NCI-H2196 treated with DMSO at 0.1 percent for 48 hours (cell line): ENCODE data around the gene MMD2.
A peak's percentile ranks its signal among the peaks of the same experiment; 100 is the strongest.
"Not testable (repeated sequence)": the region's sequence is repeated elsewhere in the genome, so short reads cannot be mapped to it uniquely, and the experiment has no call there.

ENCODE experiments used
- DNase-seq: peaks from one replicate; lab custom pipeline; 2025; ENCODE audit not compliant: unreplicated experiment; lab: John Stamatoyannopoulos, UW

Gene MMD2, protein sequence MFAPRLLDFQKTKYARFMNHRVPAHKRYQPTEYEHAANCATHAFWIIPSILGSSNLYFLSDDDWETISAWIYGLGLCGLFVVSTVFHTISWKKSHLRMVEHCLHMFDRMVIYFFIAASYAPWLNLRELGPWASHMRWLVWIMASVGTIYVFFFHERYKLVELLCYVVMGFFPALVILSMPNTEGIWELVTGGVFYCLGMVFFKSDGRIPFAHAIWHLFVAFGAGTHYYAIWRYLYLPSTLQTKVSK

DNA sequence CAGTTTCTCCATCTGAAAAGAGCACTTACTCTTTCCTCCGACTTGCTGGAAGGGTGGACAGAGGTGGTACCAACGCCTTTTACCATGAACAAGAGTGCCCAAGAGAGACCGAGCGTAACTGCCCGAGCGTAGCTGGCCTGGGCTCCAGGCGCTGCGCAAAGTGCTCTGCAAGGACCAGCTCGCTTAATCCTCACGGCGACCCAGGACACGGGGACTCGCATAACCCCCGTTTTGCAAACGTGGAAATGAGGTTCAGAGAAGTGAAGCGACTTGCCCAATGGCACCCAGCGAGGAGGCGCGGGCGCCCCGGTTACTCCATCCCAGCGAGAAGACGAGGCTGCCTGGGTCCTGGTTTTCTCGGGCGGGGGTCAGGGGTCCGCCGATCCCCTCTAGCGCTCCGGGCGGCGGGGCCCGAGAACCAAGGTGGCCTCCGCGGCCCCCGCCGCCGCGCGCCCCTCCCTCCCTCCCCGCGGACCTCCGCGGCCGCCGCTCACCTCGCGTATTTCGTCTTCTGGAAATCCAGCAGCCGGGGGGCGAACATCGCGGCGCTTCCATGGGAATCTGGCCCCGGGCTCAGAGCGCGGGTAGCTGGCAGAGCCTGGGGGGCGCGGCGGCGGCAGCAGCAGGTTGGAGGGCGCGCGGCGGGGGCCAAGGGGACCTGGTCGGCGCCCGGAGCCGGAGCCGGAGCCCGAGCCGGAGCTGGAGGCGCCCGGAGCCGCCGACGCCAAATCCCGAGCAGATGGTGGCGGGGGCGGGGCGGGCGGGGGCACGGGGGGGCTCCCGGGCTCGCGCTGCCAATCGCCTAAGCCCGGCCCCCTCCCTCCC, at the start of gene MMD2:
TSS of gene MMD2 (minus strand) at position 711 of the 825 bp plus-strand sequence. CDS start at position 541, 170 bp downstream.
- DNase-seq, result no peak

DNA sequence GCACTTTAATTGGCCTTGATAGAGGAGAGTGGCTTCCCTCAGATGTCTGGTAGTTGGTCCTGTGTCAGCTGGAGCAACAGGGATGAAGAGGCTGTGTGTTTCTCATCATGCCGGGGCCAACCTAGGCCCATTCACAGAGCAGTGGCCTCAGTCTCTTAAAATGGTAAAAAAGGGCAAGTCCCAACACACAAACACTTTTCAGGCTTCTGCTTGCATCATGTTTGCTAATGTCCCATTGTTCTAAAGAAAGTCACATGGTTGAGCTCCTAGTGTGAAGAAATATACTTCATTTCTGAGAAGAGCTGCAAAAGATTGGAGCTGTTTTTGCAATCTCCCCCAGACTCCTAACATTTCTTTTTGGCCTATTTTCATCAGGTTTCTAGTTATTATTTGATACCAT, 46.1 kb upstream of the MMD2 start:
- DNase-seq, result no peak

DNA sequence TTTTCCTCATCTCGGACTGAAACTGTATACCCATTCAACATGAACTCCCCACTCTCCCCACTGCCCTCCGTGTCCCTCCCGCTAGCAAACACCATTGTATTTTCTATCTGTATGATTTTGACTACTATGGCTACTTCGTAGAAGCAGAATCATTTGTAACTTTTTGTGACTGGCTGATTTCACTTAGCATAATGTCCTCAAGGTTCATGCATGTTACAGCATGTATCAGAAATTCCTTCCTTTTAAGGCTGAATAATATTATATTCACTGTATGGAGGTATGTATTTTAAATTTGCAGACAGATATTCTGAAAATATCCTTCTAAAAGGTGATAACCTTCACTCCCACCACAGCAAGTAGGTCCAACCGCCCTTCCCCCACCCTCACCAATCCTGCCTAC, 42.9 kb upstream of the MMD2 start:
- DNase-seq, result no peak

DNA sequence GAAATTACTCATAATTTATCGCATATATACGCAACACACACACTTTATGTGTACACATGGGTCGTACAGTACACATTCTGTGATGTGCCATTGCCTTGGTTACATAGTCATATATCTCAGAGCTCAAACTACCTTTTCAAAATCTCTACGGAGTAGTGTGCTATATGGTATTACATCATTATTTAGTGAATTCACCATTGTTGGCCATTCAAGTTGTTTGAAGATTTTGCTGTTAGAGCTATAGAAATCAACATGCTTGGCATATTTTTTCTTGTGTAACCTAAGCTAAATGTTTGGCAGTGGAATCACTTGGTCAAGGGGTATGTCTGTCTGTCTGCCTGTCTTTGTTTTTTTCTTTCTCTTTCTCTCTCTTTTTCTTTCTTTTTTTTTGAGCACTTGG, 42.0 kb upstream of the MMD2 start:
- no peak for DNase-seq

DNA sequence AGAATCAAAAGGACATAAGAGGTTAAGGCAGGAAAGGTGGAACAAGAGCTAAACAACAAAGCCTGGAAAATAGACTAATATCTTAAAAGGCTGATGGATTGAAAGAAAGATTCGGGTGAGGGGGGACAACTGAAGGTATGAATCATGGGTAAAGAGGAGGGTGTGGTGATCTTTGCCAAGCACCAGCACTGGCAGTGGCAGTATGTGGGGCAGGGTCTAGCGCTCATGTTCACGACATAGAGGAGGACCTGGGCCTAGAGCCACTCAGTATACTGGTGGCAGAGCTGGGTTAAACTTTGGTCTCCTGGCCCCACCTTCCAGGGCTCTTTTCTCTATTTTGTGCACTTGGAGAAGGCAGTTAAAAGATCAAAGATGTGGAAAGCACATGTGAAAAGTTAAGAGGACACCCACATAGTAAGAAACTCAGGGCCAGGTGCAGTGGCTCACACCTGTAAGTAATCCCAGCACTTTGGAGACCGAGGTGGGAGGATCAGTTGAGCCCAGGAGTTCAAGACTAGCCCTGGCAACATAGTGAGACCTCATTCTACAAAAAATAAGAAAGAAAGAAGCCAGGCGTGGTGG, 40.5 kb upstream of the MMD2 start:
- DNase-seq, result no peak

DNA sequence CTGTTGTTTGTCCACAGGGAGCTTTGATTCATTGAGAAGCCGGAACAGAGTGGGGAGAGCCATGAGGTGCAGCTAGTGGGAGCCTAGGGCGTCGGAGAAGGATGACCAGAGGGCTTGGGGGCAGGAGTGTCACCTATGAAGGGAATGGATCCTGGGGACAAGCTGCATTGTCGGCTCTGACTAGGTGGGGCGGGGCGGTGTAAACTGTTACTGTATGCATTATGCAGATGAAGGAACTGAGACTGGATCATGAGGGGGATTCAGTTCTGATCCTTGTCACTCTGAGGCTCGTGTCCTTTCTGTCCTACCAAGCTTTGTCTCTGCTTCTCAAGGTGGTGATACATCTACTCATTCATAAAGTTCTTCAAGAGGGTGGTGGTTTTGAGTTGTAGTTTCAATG, 39.9 kb upstream of the MMD2 start:
- no peak for DNase-seq

DNA sequence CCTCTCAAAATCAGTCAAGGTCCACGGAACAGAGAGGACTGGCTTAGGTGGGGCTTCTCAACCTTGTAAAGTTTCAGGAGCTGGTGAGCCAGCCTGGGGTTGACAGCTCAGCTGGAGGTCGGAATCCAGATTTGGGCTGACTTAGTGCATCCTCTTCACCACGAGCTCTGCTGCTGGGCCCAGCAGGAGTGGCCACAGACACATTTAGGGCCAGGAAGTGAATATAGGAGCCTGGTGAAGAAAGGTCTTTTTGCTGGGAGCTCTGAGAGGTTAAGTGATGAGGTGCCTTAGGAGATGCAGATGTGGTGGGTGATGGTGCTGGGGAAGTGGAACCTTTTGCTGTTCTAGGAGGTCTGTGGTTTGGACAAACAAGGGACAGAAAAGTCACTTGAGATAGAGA, 39.3 kb upstream of the MMD2 start:
- no peak for DNase-seq

DNA sequence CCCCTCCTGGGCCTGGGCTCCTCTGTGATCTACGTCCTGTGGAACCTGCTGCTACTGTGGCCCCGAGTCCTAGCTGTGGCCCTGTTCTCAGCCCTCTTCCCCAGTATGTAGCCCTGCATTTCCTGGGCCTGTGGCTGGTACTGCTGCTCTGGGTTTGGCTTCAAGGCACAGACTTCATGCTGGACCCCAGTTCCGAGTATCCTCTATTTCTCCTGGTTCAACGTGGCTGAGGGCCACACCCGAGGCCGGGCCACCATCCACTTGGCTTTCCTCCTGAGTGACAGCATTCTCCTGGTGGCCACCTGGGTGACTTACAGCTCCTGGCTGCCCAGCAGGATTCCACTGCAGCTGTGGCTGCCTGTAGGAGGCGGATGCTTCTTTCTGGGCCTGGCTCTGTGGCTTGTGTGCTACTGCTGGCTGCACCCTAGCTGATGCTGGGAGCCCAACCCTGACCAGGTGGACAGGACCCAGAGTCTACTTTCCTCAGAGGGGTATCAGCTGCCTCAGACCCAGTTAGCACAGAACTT, 37.8 kb upstream of the MMD2 start:
- no peak for DNase-seq

DNA sequence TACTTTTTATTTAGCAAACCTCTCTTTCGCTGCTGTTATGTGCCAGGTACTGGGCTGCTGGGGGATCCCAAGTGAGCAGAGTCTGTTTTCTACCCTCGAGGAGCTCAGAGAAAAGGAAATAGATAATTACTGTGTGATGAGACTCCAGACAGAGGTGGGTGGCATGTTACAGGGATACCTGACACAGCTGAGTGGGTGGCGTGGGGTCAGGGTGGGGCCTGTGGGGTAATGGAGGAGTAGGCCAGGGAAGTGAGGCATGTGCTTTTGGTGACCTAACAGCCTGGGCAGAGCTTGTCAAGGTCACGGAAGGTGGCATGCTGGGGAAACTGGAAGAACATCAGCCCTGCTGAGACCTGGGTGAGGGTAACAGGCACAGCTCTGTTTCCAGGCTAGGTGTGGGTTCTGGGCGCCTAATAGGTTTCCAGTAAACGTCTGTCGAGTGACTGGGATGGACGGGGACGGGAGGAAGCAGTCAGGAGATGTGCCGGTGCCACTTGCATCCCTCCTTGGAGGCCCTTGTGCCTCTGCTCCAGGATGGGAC, 36.5 kb upstream of the MMD2 start:
- DNase-seq, result no peak

DNA sequence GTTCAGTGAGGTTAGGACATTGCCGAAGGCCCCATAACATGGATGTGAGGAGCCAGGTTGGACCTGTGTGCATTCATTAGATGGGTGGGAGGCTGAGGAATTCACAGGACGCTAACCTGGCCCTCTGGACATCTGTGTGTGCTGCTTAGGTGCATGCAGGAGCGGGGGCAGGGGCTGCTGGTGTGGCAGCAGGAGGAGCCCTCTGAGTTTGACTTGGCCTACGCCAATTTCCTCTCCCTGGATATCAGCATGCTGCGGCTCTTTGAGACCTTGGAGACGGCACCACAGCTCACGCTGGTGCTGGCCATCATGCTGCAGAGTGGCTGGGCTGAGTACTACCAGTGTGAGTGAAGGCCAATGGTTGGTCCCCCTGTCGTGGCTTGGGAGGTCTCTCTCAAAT, 34.5 kb upstream of the MMD2 start:
- no peak for DNase-seq

DNA sequence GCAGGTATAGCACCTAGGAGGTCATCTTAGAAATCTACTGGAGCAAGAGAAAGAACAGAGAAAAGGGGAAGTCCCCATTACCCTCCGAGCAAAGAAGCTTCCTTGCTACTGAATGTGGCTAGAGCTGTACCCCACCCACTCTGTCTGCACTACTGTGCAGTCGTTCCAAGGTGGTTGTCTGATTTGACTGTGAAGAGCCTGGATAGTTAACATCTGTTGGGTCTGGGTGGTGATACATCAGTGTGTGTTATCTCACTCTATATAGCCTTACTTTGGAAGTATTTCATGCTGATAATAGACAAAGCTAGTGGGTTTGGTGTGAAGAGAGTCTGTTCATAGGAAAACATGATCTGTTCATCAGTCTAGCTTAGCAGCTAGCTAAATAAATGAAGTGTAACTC, 23.8 kb upstream of the MMD2 start:
- not testable (repeated sequence) for DNase-seq

DNA sequence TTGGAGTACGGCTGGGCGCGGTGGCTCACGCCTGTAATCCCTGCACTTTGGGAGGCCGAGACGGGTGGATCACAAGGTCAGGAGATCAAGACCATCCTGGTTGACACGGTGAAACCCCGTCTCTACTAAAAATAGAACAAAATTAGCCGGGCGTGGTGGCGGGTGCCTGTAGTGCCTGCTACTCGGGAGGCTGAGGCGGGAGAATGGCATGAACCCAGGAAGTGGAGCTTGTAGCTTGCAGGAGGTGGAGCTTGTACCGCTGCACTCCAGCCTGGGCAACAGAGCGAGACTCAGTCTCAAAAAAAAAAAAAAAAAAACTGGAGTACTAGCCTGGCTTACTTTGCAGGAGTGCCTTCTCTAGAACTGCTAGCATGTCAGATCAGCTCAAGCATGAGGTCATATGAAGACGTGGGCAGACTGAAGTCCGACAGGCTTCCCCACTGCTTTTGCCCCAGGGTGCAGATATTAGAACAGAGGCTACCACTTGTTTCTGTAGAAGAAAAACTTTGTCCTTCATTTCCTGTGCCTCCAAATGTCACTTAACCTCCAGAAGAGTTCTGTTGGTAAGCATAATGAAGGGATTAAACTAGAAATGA, 22.4 kb upstream of the MMD2 start:
- not testable (repeated sequence) for DNase-seq

DNA sequence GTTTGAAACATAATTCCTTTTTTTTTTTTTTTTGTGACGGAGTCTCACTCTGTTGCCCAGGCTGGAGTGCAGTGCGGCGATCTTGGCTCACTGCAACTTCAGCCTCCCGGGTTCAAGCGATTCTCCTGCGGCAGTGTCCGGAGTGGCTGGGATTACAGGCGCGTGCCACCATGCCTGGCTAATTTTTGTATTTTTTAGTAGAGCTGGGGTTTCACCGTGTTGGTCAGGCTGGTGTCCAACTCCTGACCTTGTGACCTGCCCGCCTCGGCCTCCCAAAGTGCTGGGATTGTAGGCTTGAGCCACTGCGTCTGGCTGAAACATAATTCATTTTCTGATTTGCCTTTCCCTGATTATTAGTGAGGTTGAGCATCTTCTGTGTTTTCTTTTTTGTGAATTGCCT, 16.6 kb upstream of the MMD2 start:
- not testable (repeated sequence) for DNase-seq

DNA sequence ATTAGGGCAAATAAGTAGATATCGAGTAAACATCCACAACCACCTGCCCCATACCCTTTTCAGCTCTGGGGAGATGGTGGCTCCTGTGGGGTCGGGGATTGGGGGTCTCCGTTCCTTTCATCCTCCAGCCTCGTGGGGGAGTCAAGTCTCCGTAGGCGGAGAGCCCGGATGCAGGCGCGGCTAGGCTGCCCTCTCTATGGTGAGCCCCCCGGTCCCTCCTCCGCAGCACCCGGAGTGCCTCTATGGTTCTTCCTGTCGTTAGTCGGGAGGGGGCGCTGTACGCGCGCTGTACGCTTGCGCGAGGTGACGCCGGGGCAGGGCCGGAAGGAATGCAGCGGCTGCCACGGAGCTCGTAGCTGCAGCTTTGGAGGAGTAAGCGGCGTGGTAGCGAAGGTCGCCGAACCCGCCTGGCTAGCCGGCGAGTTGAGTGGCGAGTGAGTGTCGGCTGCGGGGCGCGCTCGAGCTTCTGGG, 14.8 kb upstream of the MMD2 start:
- DNase-seq, result peak; percentile 73

DNA sequence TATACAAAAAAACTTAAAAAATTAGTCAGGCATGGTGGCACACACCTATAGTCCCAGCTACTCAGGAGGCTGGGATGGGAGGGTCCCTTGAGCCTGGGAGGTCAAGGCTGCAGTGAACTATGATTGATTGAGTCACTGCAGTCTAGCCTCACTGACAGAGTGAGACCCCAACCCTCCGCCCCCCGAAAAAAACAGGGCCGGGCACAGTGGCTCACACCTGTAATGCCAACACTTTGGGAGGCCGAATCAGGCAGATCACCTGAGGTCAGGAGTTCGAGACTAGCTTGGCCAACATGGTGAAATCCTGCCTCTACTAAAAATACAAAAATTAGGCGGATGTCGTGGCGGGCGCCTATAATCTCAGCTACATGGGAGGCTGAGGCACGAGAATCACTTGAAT, 13.5 kb upstream of the MMD2 start:
- not testable (repeated sequence) for DNase-seq

DNA sequence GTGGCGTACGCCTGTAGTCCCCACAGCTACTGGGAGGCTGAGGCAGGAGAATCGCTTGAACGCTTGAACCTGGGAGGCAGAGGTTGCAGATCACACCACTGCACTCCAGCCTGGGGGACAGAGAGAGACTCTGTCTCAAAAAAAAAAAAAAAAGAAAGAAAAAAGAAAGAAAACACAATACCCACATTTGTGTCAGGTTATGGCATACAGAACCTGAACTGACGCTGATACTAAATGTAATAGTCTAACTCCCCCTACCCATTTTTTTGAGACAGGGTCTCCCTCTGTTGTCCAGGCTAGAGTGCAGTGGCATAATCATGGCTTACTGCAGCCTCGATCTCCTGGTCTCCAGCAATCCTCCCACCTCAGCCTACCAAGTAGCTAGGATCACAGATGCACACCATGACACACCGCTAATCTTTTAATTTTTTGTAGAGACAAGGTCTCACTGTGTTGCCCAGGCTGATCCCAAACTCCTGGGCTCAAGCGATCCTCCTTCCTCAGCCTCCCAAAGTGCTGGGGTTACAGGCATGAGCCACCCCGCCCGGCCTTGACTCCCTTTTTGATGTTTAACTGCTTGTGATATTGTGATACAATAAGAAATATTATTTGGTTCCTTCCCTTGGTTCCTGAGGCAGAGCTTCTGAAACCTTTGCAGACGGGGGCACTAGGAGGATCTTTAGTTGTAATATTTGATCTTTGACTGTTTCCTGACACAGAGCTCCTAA, 6.5 kb upstream of the MMD2 start:
- no peak for DNase-seq

DNA sequence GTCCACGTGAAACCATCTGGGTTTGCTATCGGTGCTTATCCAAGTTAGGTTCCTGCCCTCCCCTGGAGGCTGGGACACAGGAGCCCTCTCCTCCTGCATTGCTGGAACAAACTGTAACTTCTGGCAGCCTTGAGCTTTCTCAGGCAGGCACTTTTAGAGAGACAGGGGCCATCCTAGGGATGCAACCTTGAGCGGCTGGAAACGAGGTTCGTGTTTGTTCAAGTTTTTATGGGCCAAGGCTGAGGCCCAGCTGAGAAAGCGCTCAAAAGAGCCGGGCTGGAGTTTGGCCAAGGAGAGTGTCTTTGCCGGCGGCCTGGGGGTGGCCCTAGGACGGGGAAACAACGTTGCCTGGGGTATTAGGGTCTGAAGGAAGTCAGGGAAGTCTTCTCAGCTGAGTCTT, 5.5 kb upstream of the MMD2 start:
- no peak for DNase-seq

DNA sequence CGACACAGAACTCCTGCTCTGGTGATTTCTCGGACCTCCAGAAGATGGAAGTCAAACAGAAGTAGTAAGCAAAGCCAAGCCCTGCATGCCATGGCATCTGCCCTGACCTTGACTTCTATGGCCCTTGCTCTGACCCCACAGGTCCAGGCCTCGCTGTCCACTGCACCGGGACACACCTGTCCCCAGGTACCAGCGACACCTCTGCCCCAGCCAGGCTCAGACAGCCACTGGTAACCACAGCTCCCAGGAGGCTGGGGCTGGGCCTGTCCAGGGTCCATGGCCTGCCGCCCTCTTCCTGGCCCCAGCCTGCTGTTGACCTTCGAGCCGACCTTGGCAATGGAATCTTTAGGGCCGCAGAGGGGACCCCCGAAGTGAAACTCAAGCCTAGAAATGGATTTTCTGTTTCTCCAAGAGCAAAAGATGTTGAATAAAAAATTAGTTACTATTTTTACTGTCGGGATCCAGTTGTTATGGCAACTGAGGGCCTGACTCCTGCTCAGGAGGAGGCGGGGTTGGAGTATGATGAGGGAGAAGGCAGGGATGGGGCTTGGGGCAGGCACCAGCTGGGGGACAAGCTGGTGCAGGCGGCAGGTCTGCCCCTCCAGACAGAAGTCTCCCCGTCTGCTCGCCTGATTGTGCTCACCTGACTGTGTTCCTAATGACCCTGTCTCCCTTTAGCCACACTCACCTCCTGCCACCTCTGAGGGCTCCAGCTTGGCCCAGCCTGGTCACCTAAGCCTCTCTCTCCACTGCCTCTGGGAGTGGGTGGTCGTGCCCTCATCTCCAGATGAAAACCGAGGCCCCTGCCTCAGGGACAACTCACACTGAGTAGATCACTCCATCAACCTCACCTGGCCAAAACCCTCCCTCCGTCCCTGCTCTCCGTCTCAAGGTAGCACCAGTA, 4.1 kb upstream of the MMD2 start:
- no peak for DNase-seq

DNA sequence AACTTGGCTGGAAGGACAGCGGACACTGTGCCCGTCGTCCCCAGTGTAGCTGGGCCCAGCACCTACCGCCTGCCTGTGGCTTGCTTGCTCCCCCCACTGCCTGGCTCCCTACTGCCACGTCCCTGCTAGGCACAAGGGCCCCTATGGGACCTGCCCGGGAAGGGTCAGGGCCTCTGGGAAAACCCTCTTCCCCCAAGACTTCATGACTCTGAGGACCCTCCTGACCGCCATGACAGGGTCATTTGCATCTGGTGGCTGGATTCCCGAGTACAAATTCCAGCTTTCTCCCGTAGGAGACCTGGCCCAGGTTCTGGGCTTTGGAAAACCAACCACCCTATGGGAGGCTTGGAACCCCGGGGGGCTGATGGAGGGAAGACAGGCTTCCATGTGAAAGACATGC, 1.4 kb upstream of the MMD2 start:
- no peak for DNase-seq

DNA sequence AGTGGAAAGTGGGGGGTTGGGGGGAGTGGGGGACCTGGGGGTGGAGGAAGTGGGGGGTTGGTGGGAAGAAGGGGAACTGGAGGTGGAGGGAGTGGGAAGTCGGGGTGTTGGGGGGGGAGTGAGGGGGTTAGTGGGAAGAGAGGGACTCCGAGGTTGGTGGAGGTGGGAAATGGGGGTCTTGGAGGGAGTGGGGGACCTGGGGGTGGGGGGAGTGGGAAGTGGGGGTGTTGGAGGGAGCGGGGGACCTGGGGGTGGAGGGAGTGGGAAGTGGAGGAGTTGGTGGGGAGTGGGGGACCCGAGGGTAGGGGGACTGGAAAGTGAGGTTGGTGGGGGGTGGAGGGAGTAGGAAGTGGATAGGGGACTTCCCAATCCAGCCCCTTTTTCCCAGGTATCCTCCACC, 906 bp upstream of the MMD2 start:
- DNase-seq, result no peak
